Kidney (tissue), 14 donors: ENCODE measurements around the gene ENAH. TPM values are rescaled to one million over a fixed set of nuclear protein-coding genes. Genes with fewer than 3 reads are reported as not detected.

Experiments used
- DNase-seq, 5 donors: peaks; one replicate each; pipeline ENCODE4 v3.0.0-alpha.2; 2013 to 2020
- FAIRE-seq: peaks from 2 replicates; lab custom pipeline; 2012; peaks lifted over from hg19 to GRCh38; lab: Jason Lieb, UNC
- H3K27ac ChIP-seq, 2 donors: one replicate each; pipeline ENCODE4 v1.7.0; 2013; ENCODE audit warnings: low read depth in 2 of 2, low read length in 2 of 2, inconsistent platforms in 1 of 2
- H3K27me3 ChIP-seq: one replicate; pipeline ENCODE4 v1.7.1; 2013; ENCODE audit warnings: low read length, inconsistent platforms; ENCODE audit not compliant: control insufficient read depth, insufficient read depth
- H3K36me3 ChIP-seq, 3 donors: one replicate each; pipeline versions ENCODE4 v1.7.0 to v1.7.1; 2013; ENCODE audit warnings: low read length in 3 of 3, control low read depth in 1 of 3, inconsistent platforms in 1 of 3; ENCODE audit not compliant: insufficient read depth in 3 of 3, control insufficient read depth in 2 of 3
- H3K4me1 ChIP-seq, 3 donors: one replicate each; pipeline versions ENCODE4 v1.7.0 to v1.7.1; 2013; ENCODE audit warnings: low read length in 3 of 3, inconsistent platforms in 1 of 3, low read depth in 1 of 3; ENCODE audit not compliant: control insufficient read depth in 2 of 3, insufficient read depth in 2 of 3
- H3K4me3 ChIP-seq, 3 donors: one replicate each; pipeline versions ENCODE4 v1.7.0 to v1.8.1; 2013; ENCODE audit warnings: low read length in 3 of 3, control low read depth in 1 of 3, inconsistent platforms in 1 of 3
- H3K9ac ChIP-seq, 3 donors: one replicate each; pipeline versions ENCODE4 v1.7.0 to v1.7.1; 2013; ENCODE audit warnings: low read length in 3 of 3, control low read depth in 1 of 3, inconsistent platforms in 1 of 3
- H3K9me3 ChIP-seq, 3 donors: one replicate each; pipeline versions ENCODE4 v1.7.0 to v1.7.1; 2013; ENCODE audit warnings: low read length in 3 of 3, control low read depth in 1 of 3, inconsistent platforms in 1 of 3; ENCODE audit not compliant: control insufficient read depth in 2 of 3, insufficient read depth in 1 of 3
- CTCF ChIP-seq: IDR thresholded peaks from 3 replicates; pipeline ENCODE4 v1.5.1; 2012; ENCODE audit warnings: mild to moderate bottlenecking, moderate library complexity, borderline replicate concordance; ENCODE audit not compliant: insufficient read depth; ENCODE audit errors: extremely low read depth
- intact Hi-C: fragments of 100-400 bp; cut with DNase I; formaldehyde crosslinking; loops from one replicate; pipeline ENCODE4 v1.11.1; 2022
- polyA plus RNA-seq: library from polyadenylated mRNA; stranded (reverse); fragments of 350-450 nt; fragmentation: Illumina TruSeq; extraction: RNeasy Lipid Tissue Mini Kit (QIAGEN cat#74804); gene quantifications from one replicate; pipeline ENCODE4 v1.2.3, GENCODE V29; 2014; ENCODE audit warnings: low read depth, low replicate concordance; ENCODE audit not compliant: insufficient read depth
- total RNA-seq: library from RNA; stranded (reverse); fragmentation: NEBNext Ultra II Directional; extraction: Animal tissue kit (Norgen Biotek cat#: 25700); gene quantifications from one replicate; pipeline ENCODE4 v1.2.1, GENCODE V29; 2021
- donor health status: control.
- donor health status: control.
- donor health status: control.
- donor health status: control.
- donor health status: control.
- donor health status: DM: yes; HTN: yes; CAD: no.
- donor health status: Normal renal cell carcinoma (clear cell type).

ENAH gene
- total and polyA plus RNA-seq, 2 donors from 2014 or later = 6.2 to 42.3 TPM

GRCh38 chr1:225596736-225597135 is 56.2 kb downstream of the ENAH start:
- no peak for FAIRE-seq
- no peak overlapping the region for H3K4me3 ChIP-seq
- H3K27ac ChIP-seq = no peak overlapping the region
- H3K27me3 ChIP-seq = no peaks in the 10 kb centered on the region
- no peaks in the 10 kb centered on the region for H3K36me3 ChIP-seq
- H3K9me3 ChIP-seq = no peaks in the 10 kb centered on the region
- no peak for DNase-seq
- H3K4me1 ChIP-seq = no peaks in the 10 kb centered on the region
- TF ChIP-seq CTCF = no peak
- no peak overlapping the region for H3K9ac ChIP-seq
- intact Hi-C loops = no loop called here

- no peak overlapping the region for H3K4me3 ChIP-seq
- no peaks in the 10 kb centered on the region for H3K9me3 ChIP-seq
- no peaks in the 10 kb centered on the region for H3K4me1 ChIP-seq
- H3K9ac ChIP-seq = no peak overlapping the region
- H3K27me3 ChIP-seq = no peaks in the 10 kb centered on the region
- H3K36me3 ChIP-seq = no peaks in the 10 kb centered on the region
- TF ChIP-seq CTCF = no peak
- no peak overlapping the region for H3K27ac ChIP-seq
- FAIRE-seq (no peak), DNase-seq (no peak)
- intact Hi-C loops = no loop called here
These were observed 56.9 kb downstream of the ENAH start for GRCh38 chr1:225595974-225596551.

- Histone ChIP-seq H3K36me3 (no peaks in the 10 kb centered on the region), H3K4me1 (no peaks in the 10 kb centered on the region), H3K27me3 (no peaks in the 10 kb centered on the region), H3K9ac (no peak overlapping the region), H3K4me3 (no peak overlapping the region), H3K27ac (no peak overlapping the region), H3K9me3 (no peaks in the 10 kb centered on the region)
- DNase-seq (no peak), FAIRE-seq (no peak)
- TF ChIP-seq CTCF = no peak
- intact Hi-C loops = no loop called here
These were observed 57.5 kb downstream of the ENAH start for GRCh38 chr1:225595452-225595851.

- H3K9me3 ChIP-seq = no peaks in the 10 kb centered on the region
- no peak overlapping the region for H3K9ac ChIP-seq
- DNase-seq (no peak), FAIRE-seq (no peak)
- H3K4me3 ChIP-seq = no peak overlapping the region
- H3K27ac ChIP-seq = no peak overlapping the region
- TF ChIP-seq CTCF = no peak
- no peaks in the 10 kb centered on the region for H3K27me3 ChIP-seq
- intact Hi-C loops = no loop called here
- H3K36me3 ChIP-seq = no peaks in the 10 kb centered on the region
- no peaks in the 10 kb centered on the region for H3K4me1 ChIP-seq
These were observed 59.5 kb downstream of the ENAH start for GRCh38 chr1:225593414-225593813.
